Caco-2 (cell line): ENCODE measurements around the gene UBAP1. TPM values are rescaled to one million over a fixed set of nuclear protein-coding genes. Genes with fewer than 3 reads are reported as not detected.
"Not testable (repeated sequence)": the region's sequence is repeated elsewhere in the genome, so short reads cannot be mapped to it uniquely, and the experiment has no call there.

Source experiments
- BruUV-seq: library from RNA; stranded (reverse); fragments of 400-500 nt; replicated peaks from 2 replicates; lab custom pipeline; 2021; lab: Mats Ljungman, UMichigan
- CTCF ChIA-PET: fragments of 300-600 bp; sonication (Branson Sonifier 250); formaldehyde crosslinking; loops from one replicate; lab custom pipeline; 2022; ENCODE audit warnings: antibody characterized with exemption; lab: Charles Lee
- POLR2A ChIA-PET: fragments of 300-600 bp; sonication (Branson Sonifier 250); formaldehyde crosslinking; loops from one replicate; lab custom pipeline; 2022; ENCODE audit warnings: antibody characterized with exemption; lab: Charles Lee
- DNase-seq, 2 experiments: peaks; one replicate each; pipeline versions ENCODE4 v3.0.0 to v3.0.0-alpha.2; 2020 to 2022
- H3K27me3 ChIP-seq: replicated peaks from 2 replicates; pipeline ENCODE4 v1.6.0; 2011; ENCODE audit warnings: low read length; ENCODE audit not compliant: control insufficient read depth, insufficient read depth
- H3K36me3 ChIP-seq: 2 replicates; pipeline ENCODE4 v1.5.1; 2011; ENCODE audit warnings: low read length; ENCODE audit not compliant: control insufficient read depth, insufficient read depth
- H3K4me1 ChIP-seq: fragments of 250-450 bp; sonication (Bioruptor Pico); 2 replicates; pipeline ENCODE4 v1.5.1; 2020; ENCODE audit warnings: mild to moderate bottlenecking
- H3K4me3 ChIP-seq: 2 replicates; pipeline ENCODE4 v1.5.1; 2011; ENCODE audit warnings: low read depth, mild to moderate bottlenecking, control low read depth, low read length
- H3K9me3 ChIP-seq: fragments of 250-450 bp; sonication (Bioruptor Pico); 2 replicates; pipeline ENCODE4 v1.5.1; 2020; ENCODE audit warnings: mild to moderate bottlenecking, moderate library complexity
- H3K27ac Mint-ChIP-seq: one replicate; pipeline ENCODE4 v1.8.0; 2022; ENCODE audit warnings: mixed read lengths; ENCODE audit not compliant: unreplicated experiment
- H3K27me3 Mint-ChIP-seq: one replicate; pipeline ENCODE4 v1.8.0; 2022; ENCODE audit warnings: mixed read lengths; ENCODE audit not compliant: insufficient read depth, unreplicated experiment
- H3K36me3 Mint-ChIP-seq: one replicate; pipeline ENCODE4 v1.8.0; 2022; ENCODE audit warnings: mild to moderate bottlenecking, mixed read lengths; ENCODE audit not compliant: insufficient read depth, unreplicated experiment
- H3K4me1 Mint-ChIP-seq: one replicate; pipeline ENCODE4 v1.8.0; 2022; ENCODE audit warnings: low read depth, mixed read lengths; ENCODE audit not compliant: unreplicated experiment
- H3K4me3 Mint-ChIP-seq: one replicate; pipeline ENCODE4 v1.8.0; 2022; ENCODE audit warnings: mild to moderate bottlenecking, moderate library complexity, mixed read lengths; ENCODE audit not compliant: unreplicated experiment
- H3K9me3 Mint-ChIP-seq: one replicate; pipeline ENCODE4 v1.8.0; 2022; ENCODE audit warnings: mixed read lengths; ENCODE audit not compliant: unreplicated experiment
- CTCF ChIP-seq, 2 experiments: fragments of 200-600 bp in 1 of 2; IDR thresholded peaks; 1 replicate in 1 of 2; 2 replicates in 1 of 2; pipeline versions ENCODE4 v1.5.1 to v1.8.0; 2011 to 2022; ENCODE audit warnings: antibody characterized with exemption in 1 of 2, control low read depth in 1 of 2, inconsistent platforms in 1 of 2, low read depth in 1 of 2, low read length in 1 of 2, mild to moderate bottlenecking in 1 of 2, moderate library complexity in 1 of 2; ENCODE audit not compliant: insufficient read depth in 1 of 2, severe bottlenecking in 1 of 2, unreplicated experiment in 1 of 2
- intact Hi-C: fragments of 100-400 bp; cut with micrococcal nuclease; formaldehyde crosslinking; loops from one replicate; pipeline ENCODE4 v1.10.0; 2022; ENCODE audit not compliant: unreplicated experiment
- total RNA-seq: library from RNA; stranded (reverse); gene quantifications from 2 replicates; pipeline ENCODE4 v1.2.3, GENCODE V29; 2022

Gene UBAP1
- total RNA-seq, 1 experiment from 2014 or later = 33.2 TPM

DNA sequence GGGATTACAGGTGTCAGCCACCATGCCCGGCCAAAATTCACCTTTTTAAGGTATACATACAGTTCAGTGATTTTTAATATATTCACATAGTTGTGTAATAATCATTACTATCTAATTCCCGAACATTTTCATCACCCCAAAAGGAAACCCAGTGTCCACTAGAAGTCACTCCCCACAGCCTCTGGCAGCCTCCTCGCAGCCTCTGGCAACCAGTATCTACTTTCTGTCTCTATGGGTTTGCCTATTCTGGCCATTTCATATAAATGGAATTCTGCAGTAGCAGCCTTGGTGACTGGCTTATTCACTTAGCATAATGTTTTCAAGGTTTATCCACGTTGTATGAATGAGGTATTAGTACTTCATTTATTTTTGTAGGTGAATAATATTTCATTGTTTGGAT lies 59.0 kb downstream of the UBAP1 start:
- no peak for TF ChIP-seq CTCF (IDR thresholded peaks at IDR 0.05; ENCODE audit: insufficient read depth in 1 of 2, low read depth in 1 of 2, low read length in 1 of 2, severe bottlenecking in 1 of 2, unreplicated experiment in 1 of 2)
- Mint-ChIP-seq H3K4me3 (no peak overlapping the region), H3K36me3 (peaks cover 29% of the 10 kb centered on the region), H3K4me1 (no peaks in the 10 kb centered on the region), H3K9me3 (no peaks in the 10 kb centered on the region), H3K27me3 (no peaks in the 10 kb centered on the region), H3K27ac (no peak overlapping the region)
- no TSS peak for BruUV-seq
- ChIA-PET CTCF (no interaction called here), POLR2A (no interaction called here)
- no peaks in the 10 kb centered on the region for H3K9me3 ChIP-seq
- DNase-seq = no peak
- H3K4me3 ChIP-seq = no peak overlapping the region
- H3K36me3 ChIP-seq = no peaks in the 10 kb centered on the region
- no peaks in the 10 kb centered on the region for H3K27me3 ChIP-seq
- intact Hi-C loops = no loop called here
- H3K4me1 ChIP-seq = no peaks in the 10 kb centered on the region; the same call in 1 of the 2 replicates

- no peak overlapping the region for H3K4me3 ChIP-seq
- ChIA-PET POLR2A (no interaction called here), CTCF (no interaction called here)
- Mint-ChIP-seq H3K36me3 (peaks cover 44% of the 10 kb centered on the region), H3K9me3 (no peaks in the 10 kb centered on the region), H3K4me3 (no peak overlapping the region), H3K4me1 (no peaks in the 10 kb centered on the region), H3K27ac (no peak overlapping the region), H3K27me3 (no peaks in the 10 kb centered on the region)
- no peak for DNase-seq
- intact Hi-C loops = no loop called here
- no peaks in the 10 kb centered on the region for H3K9me3 ChIP-seq
- no TSS peak for BruUV-seq
- no peaks in the 10 kb centered on the region; the same call in 1 of the 2 replicates for H3K4me1 ChIP-seq
- TF ChIP-seq CTCF (IDR thresholded peaks at IDR 0.05; ENCODE audit: insufficient read depth in 1 of 2, low read depth in 1 of 2, low read length in 1 of 2, severe bottlenecking in 1 of 2, unreplicated experiment in 1 of 2) = no peak
- H3K36me3 ChIP-seq = no peaks in the 10 kb centered on the region
- H3K27me3 ChIP-seq = no peaks in the 10 kb centered on the region
Measured at GRCh38 chr9:34240006-34240405, 61.2 kb downstream of the UBAP1 start.

DNA sequence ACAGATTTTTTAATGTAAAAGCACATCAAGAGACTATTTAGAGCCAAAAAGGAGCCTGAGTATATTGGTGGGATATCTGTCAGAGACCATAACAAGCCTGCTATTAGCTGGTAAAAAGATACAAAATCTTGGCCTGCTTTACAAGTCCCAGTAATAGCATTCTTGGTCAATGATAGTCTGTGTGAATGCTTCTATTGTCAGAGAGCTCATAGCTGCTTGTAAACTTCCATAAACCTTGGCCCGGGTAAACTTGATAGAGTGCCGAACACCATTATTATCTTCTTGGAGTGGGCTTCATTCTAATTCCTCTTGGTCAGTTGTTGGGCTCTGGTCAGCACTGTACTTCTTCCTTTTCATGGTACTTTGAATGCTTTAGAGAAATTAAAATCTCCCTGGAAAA lies 64.0 kb downstream of the UBAP1 start:
- intact Hi-C loops = no loop called here
- Mint-ChIP-seq H3K27me3 (no peaks in the 10 kb centered on the region), H3K27ac (no peak overlapping the region), H3K4me1 (no peaks in the 10 kb centered on the region), H3K4me3 (no peak overlapping the region), H3K36me3 (peaks cover 48% of the 10 kb centered on the region), H3K9me3 (no peaks in the 10 kb centered on the region)
- no peak for TF ChIP-seq CTCF (IDR thresholded peaks at IDR 0.05; ENCODE audit: insufficient read depth in 1 of 2, low read depth in 1 of 2, low read length in 1 of 2, severe bottlenecking in 1 of 2, unreplicated experiment in 1 of 2)
- no peak overlapping the region for H3K4me3 ChIP-seq
- H3K36me3 ChIP-seq = 0 out of 2 replicates have a peak, but pooled peaks cover 2% of the 10 kb centered on the region
- BruUV-seq = no TSS peak
- CTCF ChIA-PET = no interaction called here
- DNase-seq = no peak
- H3K4me1 ChIP-seq = no peaks in the 10 kb centered on the region; the same call in 1 of the 2 replicates
- POLR2A ChIA-PET = no interaction called here
- H3K9me3 ChIP-seq = no peaks in the 10 kb centered on the region
- H3K27me3 ChIP-seq = no peaks in the 10 kb centered on the region

DNA sequence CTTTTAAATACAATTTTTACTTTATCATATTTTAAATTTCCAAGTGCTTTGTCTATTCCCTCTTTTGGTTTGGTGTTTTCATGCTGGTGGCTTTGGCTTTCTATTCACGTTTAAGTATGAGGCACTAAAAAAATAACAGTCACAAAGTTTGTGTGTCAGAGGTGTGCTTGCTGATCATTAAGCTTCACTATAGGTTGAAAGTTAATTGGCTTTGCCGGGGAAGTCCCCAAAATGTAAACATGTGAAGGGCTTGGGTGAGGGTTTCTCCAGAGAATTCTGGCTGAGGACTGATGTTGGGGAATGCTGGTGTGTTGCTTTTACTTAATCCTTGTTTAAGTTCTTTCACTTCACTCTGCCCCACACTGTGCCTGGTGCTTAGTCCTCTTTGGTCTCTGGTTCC lies 66.4 kb downstream of the UBAP1 start:
- CTCF ChIA-PET, H3K36me3 ChIP-seq, POLR2A ChIA-PET, BruUV-seq, intact Hi-C loops, H3K27me3 ChIP-seq, H3K4me1 ChIP-seq, H3K4me3 Mint-ChIP-seq, H3K4me3 ChIP-seq, H3K27ac Mint-ChIP-seq, H3K9me3 Mint-ChIP-seq, DNase-seq, H3K4me1 Mint-ChIP-seq, H3K27me3 Mint-ChIP-seq, H3K9me3 ChIP-seq: not testable (repeated sequence)
- H3K36me3 Mint-ChIP-seq = peaks cover 55% of the 10 kb centered on the region
